DND-41 (cell line): ENCODE results near the gene MRAS.

Source experiments
- ATAC-seq: fragments of 200-7000 bp; cut with Tn5 transposase; 3 replicates; pipeline ENCODE4 v1.9.1; 2021; ENCODE audit warnings: low read depth; ENCODE audit not compliant: insufficient read depth
- DNase-seq: peaks from one replicate; pipeline ENCODE4 v3.0.0-alpha.2; 2020
- H2AFZ ChIP-seq: 2 replicates; pipeline ENCODE4 v1.6.0; 2012; ENCODE audit warnings: low read depth, low read length
- H3K27ac ChIP-seq: 2 replicates; pipeline ENCODE4 v1.5.1; 2012; ENCODE audit warnings: low read length, inconsistent platforms
- H3K27me3 ChIP-seq: fragments of 200-600 bp; sonication (generic); 2 replicates; pipeline ENCODE4 v1.6.0; 2012; ENCODE audit warnings: low read length, mild to moderate bottlenecking, inconsistent platforms; ENCODE audit not compliant: insufficient read depth, poor library complexity
- H3K36me3 ChIP-seq: 2 replicates; pipeline ENCODE4 v1.5.1; 2012; ENCODE audit warnings: low read length, inconsistent platforms; ENCODE audit not compliant: insufficient read depth
- H3K4me1 ChIP-seq: 2 replicates; pipeline ENCODE4 v1.5.1; 2012; ENCODE audit warnings: mild to moderate bottlenecking, low read length; ENCODE audit not compliant: insufficient read depth
- H3K4me2 ChIP-seq: 2 replicates; pipeline ENCODE4 v1.6.0; 2012; ENCODE audit warnings: mild to moderate bottlenecking, moderate library complexity, low read length, inconsistent platforms; ENCODE audit not compliant: insufficient read depth
- H3K4me3 ChIP-seq, 2 experiments: fragments of 200-600 bp in 1 of 2; shearing (Covaris generic) in 1 of 2; 2 replicates each; pipeline ENCODE4 v1.5.1; 2012 to 2016; ENCODE audit warnings: inconsistent platforms in 2 of 2, low read length in 2 of 2, mild to moderate bottlenecking in 2 of 2, low read depth in 1 of 2, moderate library complexity in 1 of 2
- H3K79me2 ChIP-seq: 2 replicates; pipeline ENCODE4 v1.6.0; 2012; ENCODE audit warnings: low read length, inconsistent platforms; ENCODE audit not compliant: insufficient read depth
- H3K9ac ChIP-seq: 2 replicates; pipeline ENCODE4 v1.6.0; 2012; ENCODE audit warnings: low read depth, mild to moderate bottlenecking, inconsistent platforms, low read length, moderate library complexity
- H3K9me3 ChIP-seq: 2 replicates; pipeline ENCODE4 v1.5.1; 2012; ENCODE audit warnings: low read length, moderate library complexity, mild to moderate bottlenecking, inconsistent platforms; ENCODE audit not compliant: insufficient read depth, severe bottlenecking
- H4K20me1 ChIP-seq: 2 replicates; pipeline ENCODE4 v1.6.0; 2012; ENCODE audit warnings: low read length; ENCODE audit not compliant: insufficient read depth
- EZH2 ChIP-seq: IDR thresholded peaks from 3 replicates; pipeline ENCODE4 v1.6.1; 2012; ENCODE audit warnings: borderline replicate concordance, low read depth, mild to moderate bottlenecking, moderate library complexity, low read length, inconsistent platforms; ENCODE audit not compliant: severe bottlenecking
- TF ChIP-seq, protein P1 (sequence below): IDR thresholded peaks from 2 replicates; pipeline ENCODE4 v1.5.1; 2012; ENCODE audit warnings: borderline replicate concordance, low read length, moderate library complexity, mild to moderate bottlenecking; ENCODE audit not compliant: poor library complexity, severe bottlenecking; ENCODE audit errors: extremely low read depth

The MRAS gene

DNA sequence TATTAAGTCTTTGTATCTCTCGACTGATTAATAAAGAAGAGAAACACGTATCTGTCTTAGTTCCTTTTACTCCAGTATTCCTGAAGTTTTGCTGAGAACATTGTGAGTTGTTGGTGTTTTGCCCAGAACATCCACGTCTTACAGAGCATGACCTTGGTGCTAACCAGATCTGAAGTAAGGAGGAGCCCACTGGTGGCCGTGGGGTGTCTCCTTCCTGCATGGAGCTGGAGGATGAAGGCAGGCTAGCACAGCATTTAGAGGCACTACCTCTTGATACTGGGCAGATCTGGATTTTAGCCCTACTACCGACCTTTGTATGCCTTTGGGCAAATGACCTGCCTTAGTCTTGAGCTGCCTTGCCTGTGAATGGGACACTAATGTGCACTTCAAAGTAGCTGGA is 57.1 kb downstream of the MRAS start:
- Histone ChIP-seq H3K27me3 (peaks cover 13% of the 10 kb centered on the region), H2AFZ (no peak overlapping the region), H3K9me3 (no peaks in the 10 kb centered on the region), H4K20me1 (no peaks in the 10 kb centered on the region), H3K4me2 (no peak overlapping the region), H3K27ac (no peak overlapping the region), H3K9ac (no peak overlapping the region), H3K36me3 (no peaks in the 10 kb centered on the region), H3K4me1 (no peaks in the 10 kb centered on the region), H3K4me3 (no peak overlapping the region), H3K79me2 (no peaks in the 10 kb centered on the region)
- ATAC-seq (no peak), DNase-seq (no peak)
- TF ChIP-seq EZH2: no peak
- TF ChIP-seq, protein P1, sequence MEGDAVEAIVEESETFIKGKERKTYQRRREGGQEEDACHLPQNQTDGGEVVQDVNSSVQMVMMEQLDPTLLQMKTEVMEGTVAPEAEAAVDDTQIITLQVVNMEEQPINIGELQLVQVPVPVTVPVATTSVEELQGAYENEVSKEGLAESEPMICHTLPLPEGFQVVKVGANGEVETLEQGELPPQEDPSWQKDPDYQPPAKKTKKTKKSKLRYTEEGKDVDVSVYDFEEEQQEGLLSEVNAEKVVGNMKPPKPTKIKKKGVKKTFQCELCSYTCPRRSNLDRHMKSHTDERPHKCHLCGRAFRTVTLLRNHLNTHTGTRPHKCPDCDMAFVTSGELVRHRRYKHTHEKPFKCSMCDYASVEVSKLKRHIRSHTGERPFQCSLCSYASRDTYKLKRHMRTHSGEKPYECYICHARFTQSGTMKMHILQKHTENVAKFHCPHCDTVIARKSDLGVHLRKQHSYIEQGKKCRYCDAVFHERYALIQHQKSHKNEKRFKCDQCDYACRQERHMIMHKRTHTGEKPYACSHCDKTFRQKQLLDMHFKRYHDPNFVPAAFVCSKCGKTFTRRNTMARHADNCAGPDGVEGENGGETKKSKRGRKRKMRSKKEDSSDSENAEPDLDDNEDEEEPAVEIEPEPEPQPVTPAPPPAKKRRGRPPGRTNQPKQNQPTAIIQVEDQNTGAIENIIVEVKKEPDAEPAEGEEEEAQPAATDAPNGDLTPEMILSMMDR: no peak

DNA sequence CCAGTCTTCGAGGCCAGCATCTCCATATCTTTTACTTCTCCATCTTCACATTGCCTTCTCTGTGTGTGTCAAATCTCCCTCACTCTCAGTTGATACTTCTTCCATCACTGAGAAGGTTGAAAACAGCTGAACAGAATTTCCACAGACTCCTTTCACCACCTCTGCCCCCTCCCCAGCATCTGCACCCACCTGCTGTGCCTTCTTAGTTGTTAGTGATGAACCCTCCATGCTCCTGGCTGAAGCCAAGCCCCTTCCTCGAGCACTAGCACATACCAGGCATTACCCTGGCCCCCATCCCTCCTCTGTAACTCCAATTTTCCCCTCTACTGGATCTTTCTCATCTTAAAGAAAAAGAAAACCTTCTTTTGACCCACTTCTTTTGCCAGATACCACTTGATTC is 58.2 kb downstream of the MRAS start:
- Histone ChIP-seq H3K27ac (no peak overlapping the region), H3K9me3 (no peaks in the 10 kb centered on the region), H3K36me3 (no peaks in the 10 kb centered on the region), H3K4me2 (no peak overlapping the region), H3K79me2 (no peaks in the 10 kb centered on the region), H3K4me3 (no peak overlapping the region), H2AFZ (no peak overlapping the region), H3K4me1 (no peaks in the 10 kb centered on the region), H4K20me1 (no peaks in the 10 kb centered on the region), H3K9ac (no peak overlapping the region), H3K27me3 (peaks cover 13% of the 10 kb centered on the region)
- ATAC-seq: no peak
- TF ChIP-seq, protein P1: no peak
- no peak for TF ChIP-seq EZH2
- no peak for DNase-seq

DNA sequence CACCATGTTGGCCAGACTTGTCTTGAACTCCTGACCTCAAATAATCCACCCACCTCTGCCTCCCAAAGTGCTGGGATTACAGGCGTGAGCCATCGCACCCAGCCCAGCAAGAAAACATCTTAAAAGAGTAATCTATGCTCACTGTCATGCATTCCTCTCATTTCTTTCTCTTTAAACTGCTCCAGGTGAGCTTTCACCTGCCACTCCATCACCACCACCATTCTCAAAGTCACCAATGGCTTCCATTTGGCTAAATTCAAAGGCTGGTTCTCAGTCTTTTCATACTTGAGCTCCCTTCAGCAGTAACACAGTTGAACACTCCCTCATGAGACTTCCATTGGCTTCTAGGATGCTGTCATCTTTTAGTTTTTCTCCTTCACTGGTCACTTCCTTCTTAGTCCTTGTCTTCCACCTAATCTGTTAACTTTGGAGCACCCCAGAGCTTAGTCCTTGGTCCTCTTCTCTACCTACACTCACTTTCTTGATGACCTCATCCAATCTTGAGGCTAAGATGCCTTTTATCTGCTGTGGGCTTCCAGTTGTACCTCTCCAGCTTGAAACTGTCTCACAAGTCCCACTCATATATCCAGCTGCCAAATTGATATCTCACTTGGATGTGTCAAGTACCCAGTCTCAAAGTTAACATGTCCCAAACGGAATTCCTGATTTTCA is 59.0 kb downstream of the MRAS start:
- no peak for ATAC-seq
- no peaks in the 10 kb centered on the region for H3K79me2 ChIP-seq
- no peak overlapping the region for H2AFZ ChIP-seq
- no peak overlapping the region for H3K4me3 ChIP-seq
- peaks cover 13% of the 10 kb centered on the region for H3K27me3 ChIP-seq
- TF ChIP-seq EZH2: no peak
- TF ChIP-seq, protein P1: no peak
- H3K27ac ChIP-seq: no peak overlapping the region
- no peaks in the 10 kb centered on the region for H3K9me3 ChIP-seq
- H3K36me3 ChIP-seq: no peaks in the 10 kb centered on the region
- no peak overlapping the region for H3K4me2 ChIP-seq
- no peaks in the 10 kb centered on the region for H4K20me1 ChIP-seq
- H3K4me1 ChIP-seq: no peaks in the 10 kb centered on the region
- no peak for DNase-seq
- no peak overlapping the region for H3K9ac ChIP-seq
